HepG2 (cell line): Measurements from ENCODE around the gene SP4. TPM values are rescaled to one million over a fixed set of nuclear protein-coding genes. Genes with fewer than 3 reads are reported as not detected.

ENCODE experiments used
- ATAC-seq: fragments of 200-7000 bp; cut with Tn5 transposase; 3 replicates; pipeline ENCODE4 v1.9.1; 2020; ENCODE audit warnings: mild to moderate bottlenecking, moderate library complexity
- BruUV-seq: library from RNA; stranded (reverse); fragments of 400-500 nt; replicated peaks from 2 replicates; lab custom pipeline; 2021; lab: Mats Ljungman, UMichigan
- CTCF ChIA-PET: fragments of 300-600 bp; formaldehyde crosslinking; extraction: SDS; loops from one replicate; lab custom pipeline; 2021; ENCODE audit warnings: low total read pairs, inconsistent platforms, low intra/inter-chr PET ratio; lab: Yijun Ruan, JAX
- POLR2A ChIA-PET: fragments of 350-600 bp; sonication (Branson Sonifier 250); formaldehyde crosslinking; loops from one replicate; lab custom pipeline; 2020; ENCODE audit warnings: antibody characterized with exemption, inconsistent platforms; lab: Yijun Ruan, JAX
- DNase-seq: peaks from one replicate; pipeline ENCODE4 v3.0.0-alpha.2; 2015; ENCODE audit warnings: low spot score
- FAIRE-seq: peaks from 3 replicates; lab custom pipeline; 2011; peaks lifted over from hg19 to GRCh38; lab: Jason Lieb, UNC
- H2AFZ ChIP-seq: one replicate; pipeline ENCODE4 v1.6.1; 2011; ENCODE audit warnings: low read length, inconsistent platforms
- H3K27ac ChIP-seq: fragments of 300-600 bp; 3 replicates; pipeline ENCODE4 v1.8.0; 2011; ENCODE audit warnings: mixed run types, mild to moderate bottlenecking, mixed read lengths, low read length, inconsistent platforms; ENCODE audit not compliant: insufficient read depth; ENCODE audit errors: extremely low read length
- H3K27me3 ChIP-seq, 2 experiments: fragments of 200-600 bp in 1 of 2; 2 replicates in 1 of 2; 3 replicates in 1 of 2; pipeline versions ENCODE4 v1.6.0 to v1.8.0; 2011; ENCODE audit warnings: low read length in 2 of 2, mild to moderate bottlenecking in 2 of 2, moderate library complexity in 2 of 2, inconsistent platforms in 1 of 2; ENCODE audit not compliant: insufficient read depth in 2 of 2, control insufficient read depth in 1 of 2
- H3K36me3 ChIP-seq, 2 experiments: fragments of 200-600 bp in 1 of 2; replicated peaks in 1 of 2; 2 replicates in 1 of 2; 3 replicates in 1 of 2; pipeline versions ENCODE4 v1.5.1 to v1.8.0; 2011; ENCODE audit warnings: low read length in 2 of 2, inconsistent platforms in 1 of 2; ENCODE audit not compliant: insufficient read depth in 2 of 2, control insufficient read depth in 1 of 2
- H3K4me1 ChIP-seq: 2 replicates; pipeline ENCODE4 v1.5.1; 2012; ENCODE audit warnings: low read length, inconsistent platforms; ENCODE audit not compliant: insufficient read depth
- H3K4me2 ChIP-seq: 2 replicates; pipeline ENCODE4 v1.6.0; 2011; ENCODE audit warnings: low read depth, low read length, inconsistent platforms
- H3K4me3 ChIP-seq, 3 experiments: fragments of 200-600 bp in 1 of 3; sonication (generic), shearing (Covaris generic) in 1 of 3; replicated peaks in 1 of 3; 2 replicates each; pipeline ENCODE4 v1.5.1; 2011 to 2016; ENCODE audit warnings: low read length in 3 of 3, inconsistent platforms in 2 of 3, low read depth in 2 of 3, mild to moderate bottlenecking in 2 of 3, control low read depth in 1 of 3, mixed read lengths in 1 of 3; ENCODE audit not compliant: insufficient read depth in 1 of 3
- H3K79me2 ChIP-seq: one replicate; pipeline ENCODE4 v1.6.1; 2011; ENCODE audit warnings: low read length, inconsistent platforms; ENCODE audit not compliant: insufficient read depth
- H3K9ac ChIP-seq: 2 replicates; pipeline ENCODE4 v1.6.0; 2011; ENCODE audit warnings: mild to moderate bottlenecking, low read depth, low read length, inconsistent platforms; ENCODE audit not compliant: insufficient read depth
- H3K9me3 ChIP-seq: 2 replicates; pipeline ENCODE4 v1.5.1; 2012; ENCODE audit warnings: mild to moderate bottlenecking, low read length
- H4K20me1 ChIP-seq: 2 replicates; pipeline ENCODE4 v1.6.0; 2011; ENCODE audit warnings: inconsistent platforms, mild to moderate bottlenecking, low read length, moderate library complexity; ENCODE audit not compliant: insufficient read depth
- DMAP1 ChIP-seq: IDR thresholded peaks from 2 replicates; pipeline ENCODE4 v1.6.1; 2016
- EHMT2 ChIP-seq: fragments of 200-600 bp; sonication (generic); IDR thresholded peaks from 2 replicates; pipeline ENCODE4 v1.7.0; 2017; ENCODE audit warnings: antibody characterized with exemption, low read depth, low read length, borderline replicate concordance
- KAT8 ChIP-seq: IDR thresholded peaks from 2 replicates; pipeline ENCODE4 v1.6.1; 2016; ENCODE audit warnings: missing genetic modification reagents, missing compliant biosample characterization
- KDM2A ChIP-seq: sonication (generic); formaldehyde crosslinking; IDR thresholded peaks from 2 replicates; pipeline ENCODE4 v1.4.0; 2020; ENCODE audit warnings: low read depth, missing genetic modification reagents, borderline replicate concordance
- POGZ ChIP-seq: sonication (generic); formaldehyde crosslinking; IDR thresholded peaks from 2 replicates; pipeline ENCODE4 v1.4.0; 2020; ENCODE audit warnings: mild to moderate bottlenecking, missing genetic modification reagents
- SKI ChIP-seq: fragments of 450-650 bp; IDR thresholded peaks from one replicate; pipeline ENCODE4 v1.6.1; 2018; ENCODE audit warnings: mild to moderate bottlenecking; ENCODE audit not compliant: partially characterized antibody
- TCF7L2 ChIP-seq: IDR thresholded peaks from 2 replicates; pipeline ENCODE4 v1.6.1; 2011; ENCODE audit warnings: mild to moderate bottlenecking, low read depth, low read length, moderate library complexity
- ZMYM2 ChIP-seq: sonication (generic); formaldehyde crosslinking; IDR thresholded peaks from 2 replicates; pipeline ENCODE4 v1.8.0; 2022; ENCODE audit warnings: mild to moderate bottlenecking, missing genetic modification reagents
- ZNF703 ChIP-seq: sonication (generic); formaldehyde crosslinking; IDR thresholded peaks from 2 replicates; pipeline ENCODE4 v1.5.1; 2020; ENCODE audit warnings: missing genetic modification reagents, mild to moderate bottlenecking, moderate library complexity, borderline replicate concordance
- ZNF781 ChIP-seq: sonication (generic); formaldehyde crosslinking; IDR thresholded peaks from 2 replicates; pipeline ENCODE4 v1.5.1; 2020; ENCODE audit warnings: borderline replicate concordance, mild to moderate bottlenecking, missing genetic modification reagents; ENCODE audit errors: not compliant biosample characterization
- WGBS: methylation state at CpG from one replicate; pipeline ENCODE4 v1.1.6; 2017; ENCODE audit warnings: low lambda C conversion rate; 5-methylcytosine and 5-hydroxymethylcytosine counted together
- in situ Hi-C: cut with HindIII; loops from 2 replicates; pipeline ENCODE4 v1.10.0; 2017; ENCODE audit warnings: low pct_unique_long_range_greater_than_20kb; ENCODE audit not compliant: extremely low pct_ligation_motif_present
- intact Hi-C: fragments of 100-400 bp; cut with micrococcal nuclease; formaldehyde crosslinking; loops from one replicate; pipeline ENCODE4 v1.10.0; 2022; ENCODE audit not compliant: unreplicated experiment
- polyA plus RNA-seq, 8 experiments: library from polyadenylated mRNA; depleted of rRNA in 3 of 8; stranded (reverse) in 7 of 8; unstranded in 1 of 8; fragments of >200 nt; fragmentation: Illumina TruSeq in 4 of 8; extraction: Trizol in 4 of 8; gene quantifications; 2 replicates each; pipeline versions ENCODE4 v1.2.1 to v1.2.3, GENCODE V29; 2011 to 2016; ENCODE audit warnings: low read depth in 4 of 8, missing spikeins in 1 of 8, mixed read lengths in 1 of 8; ENCODE audit not compliant: insufficient read depth in 1 of 8
- total RNA-seq, 5 experiments: library from RNA; depleted of rRNA; stranded (reverse); fragments of >200 nt; fragmentation: Illumina TruSeq; extraction: Trizol; gene quantifications; 2 replicates each; pipeline ENCODE4 v1.2.3, GENCODE V29; 2016; ENCODE audit warnings: low read depth in 1 of 5
- TF ChIP-seq, protein P1 (sequence below): sonication (generic); formaldehyde crosslinking; conservative IDR thresholded peaks from 2 replicates; pipeline ENCODE4 v1.8.0; 2022; ENCODE audit warnings: missing genetic modification reagents
- TF ChIP-seq, protein P2 (sequence below): sonication (generic); formaldehyde crosslinking; IDR thresholded peaks from 2 replicates; pipeline ENCODE4 v1.4.0; 2020; ENCODE audit warnings: missing genetic modification reagents
- TF ChIP-seq, protein P3 (sequence below): sonication (generic); formaldehyde crosslinking; IDR thresholded peaks from 2 replicates; pipeline ENCODE4 v1.4.0; 2020; ENCODE audit warnings: missing genetic modification reagents, borderline replicate concordance

SP4 gene
- total and polyA plus RNA-seq, 2 of the 13 experiments (the other 11 are each of a cell fraction or from before 2014, with no cell fraction given) = 2.7 to 4.8 TPM

DNA sequence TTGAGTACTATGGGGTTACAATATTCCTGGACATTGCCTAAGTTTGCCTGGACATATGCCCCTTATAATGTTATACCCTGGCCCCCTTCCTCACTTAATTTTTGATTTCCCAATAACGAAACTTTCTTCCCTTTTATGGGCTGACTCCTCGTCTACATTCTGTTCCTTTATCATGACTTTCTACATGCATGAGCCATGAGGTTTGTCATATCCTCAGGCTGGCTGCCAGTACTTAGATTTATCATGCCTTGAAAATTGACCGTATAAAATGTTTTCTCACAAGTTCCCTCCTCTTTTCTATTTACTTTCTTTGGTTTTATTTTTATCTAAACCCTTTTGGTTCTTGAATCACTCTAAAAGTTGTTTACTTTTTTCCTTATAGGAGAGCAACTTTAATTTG is 119.6 kb downstream of the SP4 start:
- no TSS peak for BruUV-seq
- ChIA-PET POLR2A (no interaction called here), CTCF (no interaction called here)
- H3K4me3 ChIP-seq = no peak overlapping the region
- H4K20me1 ChIP-seq = no peaks in the 10 kb centered on the region
- no peak overlapping the region for H3K4me2 ChIP-seq
- no peak for ATAC-seq
- H3K79me2 ChIP-seq = no peaks in the 10 kb centered on the region
- H3K4me1 ChIP-seq = no peaks in the 10 kb centered on the region
- no peak overlapping the region for H3K9ac ChIP-seq
- H2AFZ ChIP-seq = no peak overlapping the region
- peaks cover 0 to 20% of the 10 kb centered on the region in 2 experiments; a peak in 2 of 5 replicates for H3K27me3 ChIP-seq
- intact Hi-C loops = no loop called here
- no peaks in the 10 kb centered on the region for H3K9me3 ChIP-seq
- WGBS = 28% methylated on average over 3 of the region's 3 CpGs
- no peak overlapping the region for H3K27ac ChIP-seq
- DNase-seq = no peak
- in situ Hi-C loops = loop anchor here (25.0 kb wide), 1 partner anchor 215 kb away; no protein-coding TSS in a partner anchor
- TF ChIP-seq KDM2A (CRISPR knock-in tag) (no peak), ZNF703 (CRISPR knock-in tag) (no peak), ZMYM2 (CRISPR knock-in tag) (no peak), EHMT2 (no peak), POGZ (CRISPR knock-in tag) (no peak), SKI (no peak), KAT8 (CRISPR knock-in tag) (no peak), TCF7L2 (no peak), DMAP1 (CRISPR knock-in tag) (no peak), ZNF781 (no peak)
- TF ChIP-seq, protein P1, sequence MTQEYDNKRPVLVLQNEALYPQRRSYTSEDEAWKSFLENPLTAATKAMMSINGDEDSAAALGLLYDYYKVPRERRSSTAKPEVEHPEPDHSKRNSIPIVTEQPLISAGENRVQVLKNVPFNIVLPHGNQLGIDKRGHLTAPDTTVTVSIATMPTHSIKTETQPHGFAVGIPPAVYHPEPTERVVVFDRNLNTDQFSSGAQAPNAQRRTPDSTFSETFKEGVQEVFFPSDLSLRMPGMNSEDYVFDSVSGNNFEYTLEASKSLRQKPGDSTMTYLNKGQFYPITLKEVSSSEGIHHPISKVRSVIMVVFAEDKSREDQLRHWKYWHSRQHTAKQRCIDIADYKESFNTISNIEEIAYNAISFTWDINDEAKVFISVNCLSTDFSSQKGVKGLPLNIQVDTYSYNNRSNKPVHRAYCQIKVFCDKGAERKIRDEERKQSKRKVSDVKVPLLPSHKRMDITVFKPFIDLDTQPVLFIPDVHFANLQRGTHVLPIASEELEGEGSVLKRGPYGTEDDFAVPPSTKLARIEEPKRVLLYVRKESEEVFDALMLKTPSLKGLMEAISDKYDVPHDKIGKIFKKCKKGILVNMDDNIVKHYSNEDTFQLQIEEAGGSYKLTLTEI (CRISPR knock-in tag) = no peak
- TF ChIP-seq, protein P2, sequence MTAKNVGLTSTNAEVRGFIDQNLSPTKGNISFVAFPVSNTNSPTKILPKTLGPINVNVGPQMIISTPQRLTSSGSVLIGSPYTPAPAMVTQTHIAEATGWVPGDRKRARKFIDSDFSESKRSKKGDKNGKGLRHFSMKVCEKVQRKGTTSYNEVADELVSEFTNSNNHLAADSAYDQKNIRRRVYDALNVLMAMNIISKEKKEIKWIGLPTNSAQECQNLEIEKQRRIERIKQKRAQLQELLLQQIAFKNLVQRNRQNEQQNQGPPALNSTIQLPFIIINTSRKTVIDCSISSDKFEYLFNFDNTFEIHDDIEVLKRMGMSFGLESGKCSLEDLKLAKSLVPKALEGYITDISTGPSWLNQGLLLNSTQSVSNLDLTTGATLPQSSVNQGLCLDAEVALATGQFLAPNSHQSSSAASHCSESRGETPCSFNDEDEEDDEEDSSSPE (CRISPR knock-in tag) = no peak
- TF ChIP-seq, protein P3, sequence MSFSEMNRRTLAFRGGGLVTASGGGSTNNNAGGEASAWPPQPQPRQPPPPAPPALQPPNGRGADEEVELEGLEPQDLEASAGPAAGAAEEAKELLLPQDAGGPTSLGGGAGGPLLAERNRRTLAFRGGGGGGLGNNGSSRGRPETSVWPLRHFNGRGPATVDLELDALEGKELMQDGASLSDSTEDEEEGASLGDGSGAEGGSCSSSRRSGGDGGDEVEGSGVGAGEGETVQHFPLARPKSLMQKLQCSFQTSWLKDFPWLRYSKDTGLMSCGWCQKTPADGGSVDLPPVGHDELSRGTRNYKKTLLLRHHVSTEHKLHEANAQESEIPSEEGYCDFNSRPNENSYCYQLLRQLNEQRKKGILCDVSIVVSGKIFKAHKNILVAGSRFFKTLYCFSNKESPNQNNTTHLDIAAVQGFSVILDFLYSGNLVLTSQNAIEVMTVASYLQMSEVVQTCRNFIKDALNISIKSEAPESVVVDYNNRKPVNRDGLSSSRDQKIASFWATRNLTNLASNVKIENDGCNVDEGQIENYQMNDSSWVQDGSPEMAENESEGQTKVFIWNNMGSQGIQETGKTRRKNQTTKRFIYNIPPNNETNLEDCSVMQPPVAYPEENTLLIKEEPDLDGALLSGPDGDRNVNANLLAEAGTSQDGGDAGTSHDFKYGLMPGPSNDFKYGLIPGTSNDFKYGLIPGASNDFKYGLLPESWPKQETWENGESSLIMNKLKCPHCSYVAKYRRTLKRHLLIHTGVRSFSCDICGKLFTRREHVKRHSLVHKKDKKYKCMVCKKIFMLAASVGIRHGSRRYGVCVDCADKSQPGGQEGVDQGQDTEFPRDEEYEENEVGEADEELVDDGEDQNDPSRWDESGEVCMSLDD (CRISPR knock-in tag) = no peak
- no peak for FAIRE-seq
- H3K36me3 ChIP-seq = no peaks in the 10 kb centered on the region
